BE2C (cell line): ENCODE results near the gene ARL5A.

Source experiments
- DNase-seq: peaks from one replicate; pipeline ENCODE4 v3.0.0-alpha.2; 2020
- H3K27me3 ChIP-seq: fragments of 250-450 bp; sonication (Bioruptor Pico); 2 replicates; pipeline ENCODE4 v1.5.1; 2020; ENCODE audit warnings: mild to moderate bottlenecking
- H3K36me3 ChIP-seq: fragments of 250-450 bp; sonication (Bioruptor Pico); 2 replicates; pipeline ENCODE4 v1.5.1; 2020; ENCODE audit warnings: mild to moderate bottlenecking
- H3K4me1 ChIP-seq: fragments of 250-450 bp; sonication (Bioruptor Pico); 2 replicates; pipeline ENCODE4 v1.5.1; 2020
- H3K4me3 ChIP-seq: 2 replicates; pipeline ENCODE4 v1.5.1; 2011; ENCODE audit warnings: low read depth, low read length
- H3K9me3 ChIP-seq: fragments of 250-450 bp; sonication (Bioruptor Pico); 2 replicates; pipeline ENCODE4 v1.5.1; 2020
- CTCF ChIP-seq: IDR thresholded peaks from 2 replicates; pipeline ENCODE4 v1.5.1; 2012; ENCODE audit warnings: mild to moderate bottlenecking, low read depth, low read length

The ARL5A gene

GRCh38 chr2:151837926-151838325 lies 9.7 kb upstream of the ARL5A start:
- Histone ChIP-seq H3K27me3 (no peaks in the 10 kb centered on the region), H3K4me1 (no peaks in the 10 kb centered on the region), H3K4me3 (no peak overlapping the region), H3K36me3 (no peaks in the 10 kb centered on the region), H3K9me3 (no peaks in the 10 kb centered on the region)
- no peak for TF ChIP-seq CTCF
- no peak for DNase-seq

- Histone ChIP-seq H3K9me3 (no peaks in the 10 kb centered on the region), H3K4me3 (no peak overlapping the region), H3K36me3 (no peaks in the 10 kb centered on the region), H3K27me3 (no peaks in the 10 kb centered on the region), H3K4me1 (no peaks in the 10 kb centered on the region)
- no peak for DNase-seq
- no peak for TF ChIP-seq CTCF
Observed at GRCh38 chr2:151833984-151834383, 5.8 kb upstream of the ARL5A start.

- no peak for DNase-seq
- Histone ChIP-seq H3K9me3 (no peaks in the 10 kb centered on the region), H3K4me3 (no peak overlapping the region), H3K27me3 (no peaks in the 10 kb centered on the region), H3K36me3 (no peaks in the 10 kb centered on the region), H3K4me1 (no peaks in the 10 kb centered on the region)
- TF ChIP-seq CTCF: no peak
Observed at GRCh38 chr2:151830961-151831360, 2.7 kb upstream of the ARL5A start.

DNA sequence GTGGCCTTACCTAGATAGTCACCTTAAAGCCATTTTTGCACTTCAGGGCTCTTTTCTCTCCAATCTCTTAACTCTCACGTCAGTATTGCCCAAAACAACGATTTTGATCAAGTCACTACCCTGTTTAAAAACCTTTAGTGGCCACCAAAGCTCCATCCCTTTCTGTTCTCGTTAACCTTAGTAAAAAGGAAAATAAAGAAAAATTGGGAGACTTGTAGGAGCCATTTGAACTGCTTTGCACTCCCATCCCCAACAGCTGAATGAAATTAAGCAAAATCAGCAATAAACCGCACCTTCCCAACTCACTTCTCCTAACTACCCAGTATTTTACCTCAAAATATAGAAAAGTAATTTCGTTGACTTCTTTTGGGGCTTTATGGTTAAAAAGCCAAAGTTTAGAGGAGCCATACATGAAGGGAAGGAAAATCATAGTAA lies 686 bp upstream of the ARL5A start:
- no peaks in the 10 kb centered on the region for H3K4me1 ChIP-seq
- H3K4me3 ChIP-seq: peak overlapping the region; percentile 55
- no peak for DNase-seq
- no peaks in the 10 kb centered on the region for H3K9me3 ChIP-seq
- TF ChIP-seq CTCF: no peak
- no peaks in the 10 kb centered on the region for H3K27me3 ChIP-seq
- no peaks in the 10 kb centered on the region for H3K36me3 ChIP-seq

DNA sequence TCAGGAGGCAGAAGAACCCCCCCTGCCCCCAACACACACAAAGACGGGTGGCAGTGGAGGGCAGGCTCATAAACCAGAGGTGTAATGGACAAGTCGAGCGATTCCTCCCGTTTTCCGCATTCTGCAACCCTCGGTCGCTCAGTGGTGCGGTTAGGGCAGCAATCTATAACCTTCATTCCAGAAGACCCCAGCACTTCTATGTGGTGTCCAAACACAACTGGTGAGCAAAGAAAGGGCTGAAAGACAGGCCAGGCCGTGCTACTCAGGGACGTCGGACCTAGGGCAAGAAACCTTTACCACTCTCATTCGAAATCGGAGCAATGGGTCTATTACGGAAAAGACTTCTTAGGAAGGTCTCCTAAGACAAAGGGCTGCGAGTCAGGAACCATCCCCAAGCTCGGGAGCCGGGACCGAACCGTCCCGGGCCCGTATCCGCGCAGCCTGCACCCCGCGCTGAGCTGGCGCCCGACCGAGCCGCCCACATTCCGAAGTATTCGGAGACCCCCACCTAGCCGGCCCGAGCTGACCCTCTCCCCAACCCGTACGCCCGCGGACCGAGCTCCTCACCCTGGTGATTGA lies 568 bp downstream of the ARL5A start:
- TF ChIP-seq CTCF: no peak
- no peaks in the 10 kb centered on the region for H3K9me3 ChIP-seq
- no peaks in the 10 kb centered on the region for H3K27me3 ChIP-seq
- peak overlapping the region; percentile 82 for H3K4me3 ChIP-seq
- no peaks in the 10 kb centered on the region for H3K36me3 ChIP-seq
- peak; percentile 8 for DNase-seq
- no peaks in the 10 kb centered on the region for H3K4me1 ChIP-seq

DNA sequence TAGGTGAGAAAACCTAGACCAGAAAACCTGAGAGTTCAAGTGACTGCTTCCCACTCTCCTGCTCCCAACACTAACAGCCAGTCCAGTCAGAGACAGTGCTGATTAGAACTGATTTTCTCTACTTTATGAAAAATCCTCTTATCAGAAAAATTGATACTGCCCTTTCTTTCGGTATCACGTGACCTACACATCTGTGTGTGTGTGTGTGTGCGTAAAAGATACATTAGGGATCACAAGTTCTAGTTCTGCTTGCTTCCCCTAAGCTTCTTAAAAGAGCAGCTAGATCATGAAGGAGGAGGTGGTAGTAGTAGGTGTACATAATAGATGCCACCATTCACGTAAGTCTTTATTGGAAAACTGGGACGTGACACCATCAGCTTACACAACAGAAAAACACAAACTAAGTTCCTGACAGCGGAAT lies 1.5 kb downstream of the ARL5A start:
- H3K4me1 ChIP-seq: no peaks in the 10 kb centered on the region
- no peak for DNase-seq
- no peaks in the 10 kb centered on the region for H3K27me3 ChIP-seq
- H3K4me3 ChIP-seq: peak overlapping the region; percentile 82
- H3K36me3 ChIP-seq: no peaks in the 10 kb centered on the region
- TF ChIP-seq CTCF: no peak
- no peaks in the 10 kb centered on the region for H3K9me3 ChIP-seq
